ENCODE results near the gene AGMO. TPM values are rescaled to one million over a fixed set of nuclear protein-coding genes. Genes with fewer than 3 reads are reported as not detected.

The AGMO gene
- polyA plus RNA-seq, 3 donors, result not detected

DNA sequence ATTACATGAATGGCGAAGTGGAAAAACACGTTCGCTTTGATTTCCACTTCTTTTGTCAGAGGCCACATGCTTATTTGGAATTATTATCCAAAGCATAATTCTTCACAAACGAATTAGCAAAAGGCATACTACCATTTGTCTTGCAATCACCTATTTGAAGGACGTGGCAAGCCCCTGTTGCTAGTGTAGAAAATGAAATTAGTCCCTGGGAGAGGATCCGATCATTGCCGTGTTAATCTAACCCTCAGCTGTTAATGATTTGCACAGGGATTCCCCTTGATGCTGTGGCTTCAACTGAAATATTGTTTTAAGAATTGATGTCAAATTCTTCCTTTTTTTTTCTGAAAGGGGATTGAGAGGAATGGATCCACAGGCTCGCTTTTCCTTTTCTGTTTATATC is 4.6 kb downstream of the AGMO start:
- no peaks in the 10 kb centered on the region for H3K79me2 ChIP-seq (ENCODE audit: insufficient read depth, low read length)
- Mint-ChIP-seq H3K27me3 (ENCODE audit: low read depth in 3 of 3) (no peaks in the 10 kb centered on the region), H3K27ac (no peak overlapping the region), H3K36me3 (no peaks in the 10 kb centered on the region), H3K9me3 (no peaks in the 10 kb centered on the region), H3K4me3 (no peak overlapping the region), H3K4me1 (no peaks in the 10 kb centered on the region)
- no peak overlapping the region for H3K4me2 ChIP-seq (replicated peaks; ENCODE audit: extremely low read depth, low read length, poor library complexity, severe bottlenecking)
- TF ChIP-seq, protein P1, sequence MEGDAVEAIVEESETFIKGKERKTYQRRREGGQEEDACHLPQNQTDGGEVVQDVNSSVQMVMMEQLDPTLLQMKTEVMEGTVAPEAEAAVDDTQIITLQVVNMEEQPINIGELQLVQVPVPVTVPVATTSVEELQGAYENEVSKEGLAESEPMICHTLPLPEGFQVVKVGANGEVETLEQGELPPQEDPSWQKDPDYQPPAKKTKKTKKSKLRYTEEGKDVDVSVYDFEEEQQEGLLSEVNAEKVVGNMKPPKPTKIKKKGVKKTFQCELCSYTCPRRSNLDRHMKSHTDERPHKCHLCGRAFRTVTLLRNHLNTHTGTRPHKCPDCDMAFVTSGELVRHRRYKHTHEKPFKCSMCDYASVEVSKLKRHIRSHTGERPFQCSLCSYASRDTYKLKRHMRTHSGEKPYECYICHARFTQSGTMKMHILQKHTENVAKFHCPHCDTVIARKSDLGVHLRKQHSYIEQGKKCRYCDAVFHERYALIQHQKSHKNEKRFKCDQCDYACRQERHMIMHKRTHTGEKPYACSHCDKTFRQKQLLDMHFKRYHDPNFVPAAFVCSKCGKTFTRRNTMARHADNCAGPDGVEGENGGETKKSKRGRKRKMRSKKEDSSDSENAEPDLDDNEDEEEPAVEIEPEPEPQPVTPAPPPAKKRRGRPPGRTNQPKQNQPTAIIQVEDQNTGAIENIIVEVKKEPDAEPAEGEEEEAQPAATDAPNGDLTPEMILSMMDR (IDR thresholded peaks at IDR 0.05), result no peak
- intact Hi-C loops (cut with micrococcal nuclease), result no loop called here
- no peak overlapping the region for H3K27ac ChIP-seq (ENCODE audit: low read depth in 1 of 2, low read length in 2 of 2)
- no peaks in the 10 kb centered on the region for H3K9me3 ChIP-seq (replicated peaks in 1 of 2; ENCODE audit: control insufficient read depth in 1 of 2, insufficient read depth in 1 of 2, low read length in 2 of 2)
- WGBS (ENCODE audit: insufficient coverage), result 96% methylated on average over 5 of the region's 8 CpGs
- no peak overlapping the region for H3K9ac ChIP-seq (ENCODE audit: insufficient read depth, low read length, poor library complexity, severe bottlenecking)
- no peaks in the 10 kb centered on the region for H3K4me1 ChIP-seq (ENCODE audit: control insufficient read depth in 1 of 2, insufficient read depth in 2 of 2, low read length in 2 of 2)
- no peak for DNase-seq
- no peaks in the 10 kb centered on the region for H3K36me3 ChIP-seq (replicated peaks in 1 of 2; ENCODE audit: control insufficient read depth in 1 of 2, insufficient read depth in 2 of 2, low read length in 2 of 2)
- H2AFZ ChIP-seq (ENCODE audit: insufficient read depth, low read depth, low read length, poor library complexity, severe bottlenecking), result no peak overlapping the region
- no peaks in the 10 kb centered on the region for H4K20me1 ChIP-seq (ENCODE audit: insufficient read depth, low read length)
- H3K27me3 ChIP-seq (ENCODE audit: control insufficient read depth in 2 of 2, insufficient read depth in 2 of 2, low read length in 2 of 2), result no peaks in the 10 kb centered on the region
- H3K4me3 ChIP-seq (replicated peaks in 1 of 3; ENCODE audit: low read depth in 2 of 3, low read length in 3 of 3), result no peak overlapping the region

DNA sequence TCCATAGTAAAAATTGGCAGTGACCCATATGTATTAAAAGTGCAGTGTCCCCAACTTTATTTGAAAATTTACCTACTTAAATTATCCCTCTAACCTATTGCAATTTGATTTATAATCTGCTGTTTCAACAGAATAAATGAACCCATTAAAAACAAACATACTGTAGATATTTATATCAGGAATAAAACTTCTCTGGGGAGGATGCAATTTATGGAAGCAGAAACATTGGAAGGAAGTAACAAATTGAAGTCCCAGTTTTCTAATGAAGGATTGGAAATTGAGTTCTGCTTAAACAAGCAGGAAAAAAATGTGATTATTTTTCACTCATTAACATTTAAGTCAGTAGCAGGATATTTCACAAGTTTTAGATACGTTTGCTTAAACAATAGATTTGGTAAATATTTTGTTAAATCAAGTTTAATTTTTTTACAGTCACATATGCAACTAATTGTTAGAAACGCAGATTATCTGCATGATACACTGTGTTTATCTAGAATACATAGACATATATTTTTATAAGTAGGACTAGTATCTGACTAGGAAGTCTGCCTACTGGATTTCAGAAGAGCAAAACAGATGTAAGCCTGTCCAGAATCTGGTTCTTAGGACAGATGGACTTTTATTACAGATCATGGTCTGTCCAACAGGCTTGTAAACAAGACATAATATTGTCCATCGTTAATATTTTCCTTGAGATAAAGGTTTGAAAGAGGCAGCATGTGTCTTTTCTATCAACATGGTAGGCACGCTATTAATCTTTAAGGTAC is 5.3 kb downstream of the AGMO start:
- Mint-ChIP-seq H3K9me3 (no peaks in the 10 kb centered on the region), H3K4me3 (no peak overlapping the region), H3K27ac (no peak overlapping the region), H3K4me1 (no peaks in the 10 kb centered on the region), H3K36me3 (no peaks in the 10 kb centered on the region), H3K27me3 (ENCODE audit: low read depth in 3 of 3) (no peaks in the 10 kb centered on the region)
- no peak for DNase-seq
- H3K9me3 ChIP-seq (replicated peaks in 1 of 2; ENCODE audit: control insufficient read depth in 1 of 2, insufficient read depth in 1 of 2, low read length in 2 of 2), result no peaks in the 10 kb centered on the region
- no peak overlapping the region for H3K4me3 ChIP-seq (replicated peaks in 1 of 3; ENCODE audit: low read depth in 2 of 3, low read length in 3 of 3)
- no peaks in the 10 kb centered on the region for H3K79me2 ChIP-seq (ENCODE audit: insufficient read depth, low read length)
- no peak overlapping the region for H3K27ac ChIP-seq (ENCODE audit: low read depth in 1 of 2, low read length in 2 of 2)
- H4K20me1 ChIP-seq (ENCODE audit: insufficient read depth, low read length), result no peaks in the 10 kb centered on the region
- H3K4me1 ChIP-seq (ENCODE audit: control insufficient read depth in 1 of 2, insufficient read depth in 2 of 2, low read length in 2 of 2), result no peaks in the 10 kb centered on the region
- TF ChIP-seq, protein P1 (IDR thresholded peaks at IDR 0.05), result no peak
- H3K36me3 ChIP-seq (replicated peaks in 1 of 2; ENCODE audit: control insufficient read depth in 1 of 2, insufficient read depth in 2 of 2, low read length in 2 of 2), result no peaks in the 10 kb centered on the region
- H3K4me2 ChIP-seq (replicated peaks; ENCODE audit: extremely low read depth, low read length, poor library complexity, severe bottlenecking), result no peak overlapping the region
- H3K27me3 ChIP-seq (ENCODE audit: control insufficient read depth in 2 of 2, insufficient read depth in 2 of 2, low read length in 2 of 2), result no peaks in the 10 kb centered on the region
- intact Hi-C loops (cut with micrococcal nuclease), result no loop called here
- H3K9ac ChIP-seq (ENCODE audit: insufficient read depth, low read length, poor library complexity, severe bottlenecking), result no peak overlapping the region
- H2AFZ ChIP-seq (ENCODE audit: insufficient read depth, low read depth, low read length, poor library complexity, severe bottlenecking), result no peak overlapping the region
- 100% methylated on average over 1 of the region's 4 CpGs for WGBS (ENCODE audit: insufficient coverage)
